ENCODE results near the gene SOX11.

- TF ChIP-seq CTCF (IDR thresholded peaks at IDR 0.05): no peak
- TF ChIP-seq ZFX (IDR thresholded peaks at IDR 0.05; ENCODE audit: borderline replicate concordance): no peak
Observed at GRCh38 chr2:5690718-5691220, 1.4 kb upstream of the SOX11 start.
